ENCODE results near the gene TMEM59.
"Not testable (repeated sequence)": the region's sequence is repeated elsewhere in the genome, so short reads cannot be mapped to it uniquely, and the experiment has no call there.

Gene TMEM59

GRCh38 chr1:54013393-54014008 lies 39.5 kb downstream of the TMEM59 start:
- DNase-seq (ENCODE audit: low spot score): no peak

GRCh38 chr1:54012863-54013262 lies 40.1 kb downstream of the TMEM59 start:
- no peak for DNase-seq (ENCODE audit: low spot score)

DNA sequence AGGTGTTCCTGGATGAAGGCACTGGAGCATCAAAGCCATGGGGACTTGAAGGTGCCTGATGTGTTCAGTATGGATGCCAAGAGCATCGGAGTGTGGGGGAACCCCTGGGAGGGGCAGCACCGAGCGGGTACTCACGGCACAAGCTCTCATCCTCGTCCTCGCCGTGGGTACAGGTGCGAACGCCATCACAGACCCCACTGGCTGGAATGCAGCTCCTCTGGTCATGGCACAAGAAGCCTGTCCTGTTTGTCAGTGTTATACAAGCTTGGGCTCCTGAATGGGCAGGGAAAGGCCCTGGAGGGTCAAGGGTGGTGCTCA lies 41.0 kb downstream of the TMEM59 start:
- no peak for DNase-seq (ENCODE audit: low spot score)

DNA sequence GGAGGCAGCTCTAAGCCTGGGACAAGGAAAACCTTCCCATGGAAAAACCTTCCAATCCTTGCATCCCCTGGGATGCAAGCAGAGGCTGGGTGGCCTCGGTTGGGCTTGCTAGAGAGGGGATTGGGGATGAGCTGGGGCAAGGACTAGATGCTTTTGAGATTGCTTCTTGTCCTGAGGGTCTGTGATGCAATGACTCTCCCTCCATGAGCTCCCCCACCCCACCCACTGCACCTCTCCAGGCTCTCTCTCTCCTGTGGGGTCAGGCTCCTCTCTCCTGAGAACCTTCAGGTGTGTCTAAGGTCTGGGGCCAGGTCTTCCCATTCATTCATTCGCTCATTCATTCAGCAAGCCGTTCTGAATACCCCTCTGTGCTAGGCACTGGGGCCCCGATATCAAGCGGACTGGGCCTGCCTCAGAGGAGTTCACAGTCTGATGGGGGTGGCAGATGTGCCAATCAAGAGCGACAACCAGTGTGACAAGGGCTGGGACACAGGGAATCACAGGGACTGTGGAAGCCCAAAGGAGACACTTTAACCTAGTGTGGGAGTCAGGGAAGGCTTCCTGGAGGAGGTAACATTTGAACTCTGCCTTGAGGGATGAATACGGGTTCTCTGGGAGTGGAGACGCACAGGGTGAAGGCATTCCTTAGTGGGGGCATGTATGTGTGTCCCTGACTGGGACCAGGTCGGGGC lies 41.5 kb downstream of the TMEM59 start:
- no peak for DNase-seq (ENCODE audit: low spot score)

GRCh38 chr1:54010415-54011117 lies 42.4 kb downstream of the TMEM59 start:
- no peak for DNase-seq (ENCODE audit: low spot score)

DNA sequence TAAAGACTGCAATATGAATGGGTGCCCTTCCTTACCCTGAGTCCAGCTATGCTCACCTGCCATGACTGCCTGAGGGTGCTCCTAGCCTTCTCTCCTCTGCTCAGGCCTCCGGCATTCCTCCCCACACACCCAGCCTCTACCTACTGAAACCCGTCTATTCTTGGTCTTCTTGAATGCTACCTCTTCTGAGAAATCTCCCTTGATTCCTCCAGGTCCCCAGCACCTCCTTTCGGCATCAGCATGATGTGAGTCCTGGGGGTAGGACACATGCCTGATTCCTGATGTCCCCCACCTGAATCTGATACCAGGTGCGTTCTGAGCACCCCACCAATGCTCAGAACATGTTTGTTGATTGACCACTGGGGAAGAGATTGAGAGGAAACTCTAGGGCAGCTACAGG lies 43.6 kb downstream of the TMEM59 start:
- no peak for DNase-seq (ENCODE audit: low spot score)

- DNase-seq (ENCODE audit: low spot score): no peak
Observed at GRCh38 chr1:54008876-54009275, 44.1 kb downstream of the TMEM59 start.

GRCh38 chr1:54007613-54008012 lies 45.4 kb downstream of the TMEM59 start:
- no peak for DNase-seq (ENCODE audit: low spot score)

GRCh38 chr1:54006508-54006907 lies 46.5 kb downstream of the TMEM59 start:
- DNase-seq (ENCODE audit: low spot score): no peak

- DNase-seq (ENCODE audit: low spot score): no peak
Observed at GRCh38 chr1:54004481-54005049, 48.4 kb downstream of the TMEM59 start.

DNA sequence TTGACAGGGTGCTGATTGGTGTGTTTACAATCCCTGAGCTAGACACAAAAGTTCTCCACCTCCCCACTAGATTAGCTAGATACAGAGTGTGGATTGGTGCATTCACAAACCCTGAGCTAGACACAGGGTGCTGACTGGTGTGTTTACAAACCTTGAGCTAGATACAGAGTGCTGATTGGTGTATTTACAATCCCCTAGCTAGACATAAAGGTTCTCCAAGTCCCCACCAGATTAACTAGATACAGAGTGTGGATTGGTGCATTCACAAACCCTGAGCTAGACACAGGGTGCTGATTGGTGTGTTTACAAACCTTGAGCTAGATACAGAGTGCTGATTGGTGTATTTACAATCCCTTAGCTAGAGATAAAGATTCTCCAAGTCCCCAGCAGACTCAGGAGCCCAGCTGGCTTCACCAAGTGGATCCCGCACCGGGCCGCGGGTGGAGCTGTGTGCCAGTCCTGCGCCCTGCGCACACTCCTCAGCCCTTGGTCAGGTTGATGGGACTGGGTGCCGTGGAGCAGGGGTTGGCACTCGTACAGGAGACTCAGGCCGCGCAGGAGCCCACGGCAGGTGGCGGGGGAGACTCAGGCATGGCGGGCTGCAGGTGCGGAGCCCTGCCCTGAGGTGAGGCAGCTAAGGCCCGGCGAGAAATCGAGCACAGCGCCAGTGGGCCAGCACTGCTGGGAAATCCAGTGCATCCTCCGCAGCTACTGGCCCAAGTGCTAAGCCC lies 49.1 kb downstream of the TMEM59 start:
- DNase-seq (ENCODE audit: low spot score): not testable (repeated sequence)

DNA sequence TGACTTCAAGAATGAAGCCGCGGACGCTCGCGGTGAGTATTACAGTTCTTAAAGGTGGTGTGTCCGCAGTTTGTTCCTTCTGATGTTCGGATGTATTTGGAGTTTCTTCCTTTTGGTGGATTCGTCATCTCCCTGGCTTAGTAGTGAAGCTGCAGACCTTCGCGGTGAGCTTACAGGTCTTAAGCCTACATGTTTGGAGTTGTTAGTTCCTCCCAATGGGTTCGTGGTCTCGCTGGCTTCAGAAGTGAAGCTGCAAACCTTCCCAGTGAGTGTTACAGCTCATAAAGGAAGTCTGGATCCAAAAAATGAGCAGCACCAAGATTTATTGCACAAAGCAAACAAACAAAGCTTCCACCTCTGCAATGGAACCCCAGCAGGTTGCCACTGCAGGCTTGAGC lies 49.8 kb downstream of the TMEM59 start:
- no peak for DNase-seq (ENCODE audit: low spot score)

- DNase-seq (ENCODE audit: low spot score): no peak
Observed at GRCh38 chr1:54002544-54003248, 50.3 kb downstream of the TMEM59 start.

GRCh38 chr1:54001591-54001990 lies 51.4 kb downstream of the TMEM59 start:
- no peak for DNase-seq (ENCODE audit: low spot score)

DNA sequence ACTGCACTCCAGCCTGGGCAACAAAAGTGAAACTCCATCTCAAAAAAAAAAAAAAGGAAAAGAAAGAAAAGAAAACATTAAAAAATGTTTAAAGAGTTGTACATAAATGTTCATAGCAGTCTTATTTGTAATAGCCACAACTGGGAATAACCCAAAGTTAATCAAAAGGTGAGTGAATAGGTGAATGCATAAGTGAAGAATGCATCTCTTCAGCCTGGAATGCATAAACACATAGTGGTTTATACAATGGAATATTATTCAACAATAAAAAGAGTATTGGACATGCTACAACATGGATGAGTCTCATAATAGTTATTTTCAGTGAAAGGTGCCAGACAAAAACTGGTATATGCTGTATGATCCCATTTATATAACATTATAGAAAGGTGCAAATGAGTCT lies 53.1 kb downstream of the TMEM59 start:
- DNase-seq (ENCODE audit: low spot score): no peak

DNA sequence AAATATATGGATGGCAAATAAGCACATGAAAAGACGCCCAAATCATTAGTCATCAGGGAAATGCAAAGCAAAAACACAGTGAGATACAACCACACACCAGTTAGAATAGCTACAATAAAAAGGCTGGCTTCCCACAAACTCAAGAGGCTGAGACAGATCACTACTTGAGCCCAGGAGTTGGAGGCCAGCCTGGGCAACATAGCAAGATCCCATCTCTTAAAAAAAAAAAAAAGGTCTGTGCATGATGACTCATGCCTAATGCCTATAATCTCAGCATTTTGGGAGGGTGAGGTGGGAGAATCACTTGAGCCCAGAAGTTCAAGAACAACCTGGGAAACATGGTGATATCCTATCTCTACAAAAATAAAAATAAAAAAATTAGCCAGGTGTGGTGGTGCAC lies 54.8 kb downstream of the TMEM59 start:
- no peak for DNase-seq (ENCODE audit: low spot score)

DNA sequence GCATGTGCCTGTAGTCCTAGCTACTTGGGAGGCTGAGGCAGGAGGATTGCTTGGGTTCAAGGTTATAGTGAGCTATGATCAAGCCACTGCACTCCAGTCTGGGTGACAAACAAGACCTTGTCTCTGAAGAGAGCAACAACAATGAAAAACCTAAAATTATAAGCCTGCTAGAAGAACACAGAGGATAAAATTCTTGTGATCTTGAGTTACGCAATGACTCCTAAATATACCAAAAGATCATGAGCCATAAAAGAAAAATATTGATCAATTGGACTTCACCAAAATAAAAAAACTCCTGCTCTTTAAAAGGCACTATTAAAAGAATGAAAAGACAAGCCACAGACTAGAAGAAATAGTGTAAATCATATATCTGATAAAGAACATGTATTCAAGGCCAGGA lies 57.3 kb downstream of the TMEM59 start:
- no peak for DNase-seq (ENCODE audit: low spot score)

DNA sequence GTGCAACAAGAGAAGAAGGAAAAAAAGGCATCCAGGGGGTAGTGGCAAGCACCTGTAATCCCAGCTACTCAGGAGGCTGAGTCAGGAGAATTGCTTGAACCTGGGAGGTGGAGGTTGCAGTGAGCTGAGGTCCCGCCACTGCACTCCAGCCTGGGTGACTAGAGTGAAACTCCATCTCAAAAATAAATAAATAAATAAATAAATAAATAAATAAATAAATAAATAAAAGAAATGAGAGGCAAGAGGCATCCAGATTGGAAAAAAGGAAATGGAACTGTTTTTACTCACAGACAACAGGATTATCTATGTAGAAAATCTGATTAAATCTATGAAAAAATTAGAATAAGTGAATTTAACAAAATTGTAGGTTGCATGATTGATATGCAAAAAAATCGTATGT lies 58.5 kb downstream of the TMEM59 start:
- not testable (repeated sequence) for DNase-seq (ENCODE audit: low spot score)

GRCh38 chr1:53992085-53992874 lies 60.7 kb downstream of the TMEM59 start:
- peak; percentile 3 for DNase-seq (ENCODE audit: low spot score)

- DNase-seq (ENCODE audit: low spot score): peak; percentile 55
Observed at GRCh38 chr1:53987880-53988279, 65.1 kb downstream of the TMEM59 start.

DNA sequence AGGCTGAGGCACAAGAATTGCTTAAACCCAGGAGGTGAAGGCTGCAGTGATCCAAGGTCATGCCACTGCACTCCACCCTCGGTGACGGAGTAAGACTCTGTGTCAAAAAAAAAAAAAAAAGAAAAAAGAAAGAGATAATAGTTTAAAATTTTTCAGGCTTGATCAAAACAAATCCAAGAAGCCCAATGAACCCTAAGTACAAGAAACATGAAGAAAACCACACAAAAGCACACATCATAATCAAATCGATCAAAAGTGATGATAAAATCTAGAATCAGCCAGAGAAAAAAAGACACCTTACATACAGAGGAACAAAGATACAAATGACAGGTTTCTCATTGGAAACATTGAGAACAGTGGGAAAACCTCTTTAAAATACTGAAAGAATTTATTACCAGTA lies 66.5 kb downstream of the TMEM59 start:
- DNase-seq (ENCODE audit: low spot score): no peak
